IPS-18c (cell line): ENCODE results near the gene ADPRH.
A peak's percentile ranks its signal among the peaks of the same experiment; 100 is the strongest.
"Not testable (repeated sequence)": the region's sequence is repeated elsewhere in the genome, so short reads cannot be mapped to it uniquely, and the experiment has no call there.

Source experiments
- H3K4me3 ChIP-seq: 2 replicates; pipeline ENCODE4 v1.7.0; 2013; ENCODE audit warnings: low read depth, mild to moderate bottlenecking, low read length, moderate library complexity; ENCODE audit not compliant: insufficient read depth
- H3K9me3 ChIP-seq: one replicate; pipeline ENCODE4 v1.6.1; 2013; ENCODE audit warnings: mild to moderate bottlenecking, low read length, moderate library complexity; ENCODE audit not compliant: control insufficient read depth, insufficient read depth

The ADPRH gene

GRCh38 chr3:119555929-119556328 lies 23.4 kb upstream of the ADPRH start:
- Histone ChIP-seq H3K4me3 (no peak overlapping the region), H3K9me3 (no peaks in the 10 kb centered on the region)

GRCh38 chr3:119557192-119557876 lies 22.0 kb upstream of the ADPRH start:
- no peaks in the 10 kb centered on the region for H3K9me3 ChIP-seq
- no peak overlapping the region for H3K4me3 ChIP-seq

- H3K4me3 ChIP-seq: no peak overlapping the region
- H3K9me3 ChIP-seq: no peaks in the 10 kb centered on the region
These were observed 21.4 kb upstream of the ADPRH start for GRCh38 chr3:119557877-119558269.

- H3K4me3 ChIP-seq: no peak overlapping the region
- no peaks in the 10 kb centered on the region for H3K9me3 ChIP-seq
These were observed 20.5 kb upstream of the ADPRH start for GRCh38 chr3:119558626-119559317.

GRCh38 chr3:119559441-119559963 lies 19.8 kb upstream of the ADPRH start, which contains the start of gene CD80:
Gene CD80 (minus strand): TSS chr3:119559614. CDS start chr3:119557728, 1,886 bp downstream.
- Histone ChIP-seq H3K4me3 (no peak within 1 kb of the TSS), H3K9me3 (no peaks in the 10 kb centered on the region)

GRCh38 chr3:119560160-119560559 lies 19.1 kb upstream of the ADPRH start:
- no peak overlapping the region for H3K4me3 ChIP-seq
- H3K9me3 ChIP-seq: no peaks in the 10 kb centered on the region

- Histone ChIP-seq H3K9me3 (no peaks in the 10 kb centered on the region), H3K4me3 (no peak overlapping the region)
These were observed 16.9 kb upstream of the ADPRH start for GRCh38 chr3:119562307-119562961.

GRCh38 chr3:119563334-119563733 lies 16.0 kb upstream of the ADPRH start:
- H3K9me3 ChIP-seq, H3K4me3 ChIP-seq: not testable (repeated sequence)

- Histone ChIP-seq H3K4me3 (no peak overlapping the region), H3K9me3 (no peaks in the 10 kb centered on the region)
These were observed 10.1 kb upstream of the ADPRH start for GRCh38 chr3:119569156-119569555.

GRCh38 chr3:119570229-119570628 lies 9.1 kb upstream of the ADPRH start:
- H3K4me3 ChIP-seq: no peak overlapping the region
- H3K9me3 ChIP-seq: no peaks in the 10 kb centered on the region

GRCh38 chr3:119571230-119571629 lies 8.1 kb upstream of the ADPRH start:
- no peaks in the 10 kb centered on the region for H3K9me3 ChIP-seq
- H3K4me3 ChIP-seq: no peak overlapping the region

- H3K4me3 ChIP-seq: no peak overlapping the region
- H3K9me3 ChIP-seq: no peaks in the 10 kb centered on the region
These were observed 7.6 kb upstream of the ADPRH start for GRCh38 chr3:119571688-119572087.

- Histone ChIP-seq H3K9me3 (no peaks in the 10 kb centered on the region), H3K4me3 (no peak overlapping the region)
These were observed 3.8 kb upstream of the ADPRH start for GRCh38 chr3:119575507-119575906.

GRCh38 chr3:119580067-119580760 lies 922 bp downstream of the ADPRH start:
- Histone ChIP-seq H3K4me3 (peak overlapping the region; percentile 80), H3K9me3 (no peaks in the 10 kb centered on the region)

- H3K4me3 ChIP-seq: no peak overlapping the region
These were observed 2.9 kb downstream of the ADPRH start for GRCh38 chr3:119582178-119582577.

GRCh38 chr3:119585208-119585607 lies 5.9 kb downstream of the ADPRH start:
- H3K4me3 ChIP-seq: no peak overlapping the region
- no peaks in the 10 kb centered on the region for H3K9me3 ChIP-seq

More at GRCh38 chr3:119582178-119582577, 2.9 kb downstream of the ADPRH start:
- H3K9me3 ChIP-seq: no peaks in the 10 kb centered on the region

GRCh38 chr3:119585856-119586570 lies 6.7 kb downstream of the ADPRH start:
- Histone ChIP-seq H3K4me3 (no peak overlapping the region), H3K9me3 (peaks cover 5% of the 10 kb centered on the region)
